Karpas-422 (cell line): ENCODE data around the gene LETM1. TPM values are rescaled to one million over a fixed set of nuclear protein-coding genes. Genes with fewer than 3 reads are reported as not detected.
A peak's percentile ranks its signal among the peaks of the same experiment; 100 is the strongest.

ENCODE experiments used
- DNase-seq: peaks from one replicate; pipeline ENCODE4 v3.0.0-alpha.2; 2015
- H2AFZ ChIP-seq: fragments of 200-600 bp; sonication (generic); 2 replicates; pipeline ENCODE4 v1.6.1; 2014; ENCODE audit warnings: antibody characterized with exemption, low read length, mixed read lengths
- H3K27ac ChIP-seq: fragments of 200-600 bp; sonication (generic); 2 replicates; pipeline ENCODE4 v1.5.1; 2014; ENCODE audit warnings: mild to moderate bottlenecking, low read length, moderate library complexity
- H3K27me3 ChIP-seq: fragments of 200-600 bp; sonication (generic); 2 replicates; pipeline ENCODE4 v1.6.1; 2014; ENCODE audit warnings: low read length, mixed read lengths
- H3K36me3 ChIP-seq: fragments of 200-600 bp; sonication (generic); 2 replicates; pipeline ENCODE4 v1.6.1; 2014; ENCODE audit warnings: low read length, mixed read lengths; ENCODE audit not compliant: insufficient read depth
- H3K4me1 ChIP-seq: fragments of 200-600 bp; sonication (generic); 2 replicates; pipeline ENCODE4 v1.6.1; 2014; ENCODE audit warnings: mild to moderate bottlenecking, low read length, mixed read lengths
- H3K4me2 ChIP-seq: fragments of 200-600 bp; sonication (generic); 2 replicates; pipeline ENCODE4 v1.6.1; 2014; ENCODE audit warnings: low read length, low read depth, mild to moderate bottlenecking; ENCODE audit not compliant: poor library complexity, severe bottlenecking
- H3K4me3 ChIP-seq: fragments of 200-600 bp; sonication (generic); 2 replicates; pipeline ENCODE4 v1.5.1; 2014; ENCODE audit warnings: mild to moderate bottlenecking, antibody characterized with exemption, low read length, mixed read lengths
- H3K79me2 ChIP-seq: fragments of 200-600 bp; sonication (generic); 2 replicates; pipeline ENCODE4 v1.6.1; 2014; ENCODE audit warnings: mild to moderate bottlenecking, low read length, mixed read lengths
- H3K9ac ChIP-seq: fragments of 200-600 bp; sonication (generic); 2 replicates; pipeline ENCODE4 v1.6.0; 2014; ENCODE audit warnings: low read length
- H3K9me2 ChIP-seq: fragments of 200-600 bp; sonication (generic), shearing (Covaris generic); replicated peaks from 2 replicates; pipeline ENCODE4 v1.6.0; 2014; ENCODE audit warnings: mild to moderate bottlenecking, low read length, moderate library complexity; ENCODE audit not compliant: insufficient read depth
- H3K9me3 ChIP-seq: fragments of 300-700, 200-600 bp; sonication (generic); 2 replicates; pipeline ENCODE4 v1.6.1; 2014; ENCODE audit warnings: low read length, mixed read lengths
- H4K20me1 ChIP-seq: fragments of 200-600 bp; sonication (generic); 2 replicates; pipeline ENCODE4 v1.6.1; 2014; ENCODE audit warnings: mild to moderate bottlenecking, antibody characterized with exemption, low read length, low read depth; ENCODE audit not compliant: insufficient read depth
- total RNA-seq: library from RNA; depleted of rRNA; stranded (reverse); fragments of >200 nt; shearing (Covaris generic); gene quantifications from 2 replicates; pipeline ENCODE4 v1.2.3, GENCODE V29; 2014; ENCODE audit warnings: low replicate concordance

LETM1 gene
- total RNA-seq, 1 experiment from 2014 or later = 25.2 TPM

- Histone ChIP-seq H3K9ac (no peak overlapping the region), H3K27ac (no peak overlapping the region), H3K4me2 (no peak overlapping the region), H4K20me1 (peaks cover 9% of the 10 kb centered on the region; the same call in 1 of the 2 replicates), H3K9me3 (no peaks in the 10 kb centered on the region), H3K4me1 (peaks cover 16% of the 10 kb centered on the region), H3K79me2 (no peaks in the 10 kb centered on the region), H3K9me2 (no peaks in the 10 kb centered on the region), H3K4me3 (no peak overlapping the region), H3K36me3 (no peaks in the 10 kb centered on the region), H2AFZ (no peak overlapping the region), H3K27me3 (no peaks in the 10 kb centered on the region)
- no peak for DNase-seq
These were observed 51.1 kb downstream of the LETM1 start for GRCh38 chr4:1804638-1805492.

- no peak overlapping the region for H3K27ac ChIP-seq
- no peak overlapping the region for H3K4me2 ChIP-seq
- peaks cover 16% of the 10 kb centered on the region for H3K4me1 ChIP-seq
- H3K9me2 ChIP-seq = no peaks in the 10 kb centered on the region
- H3K9ac ChIP-seq = no peak overlapping the region
- H2AFZ ChIP-seq = no peak overlapping the region
- no peak for DNase-seq
- H3K9me3 ChIP-seq = no peaks in the 10 kb centered on the region
- H3K79me2 ChIP-seq = no peaks in the 10 kb centered on the region
- no peaks in the 10 kb centered on the region for H3K27me3 ChIP-seq
- no peaks in the 10 kb centered on the region for H3K36me3 ChIP-seq
- 0 out of 2 replicates have a peak, but pooled peaks cover 3% of the 10 kb centered on the region for H4K20me1 ChIP-seq
- H3K4me3 ChIP-seq = no peak overlapping the region
These were observed 52.2 kb downstream of the LETM1 start for GRCh38 chr4:1803523-1804423.

GRCh38 chr4:1802720-1803522, 53.0 kb downstream of the LETM1 start:
- H3K9me2 ChIP-seq = no peaks in the 10 kb centered on the region
- no peaks in the 10 kb centered on the region for H3K79me2 ChIP-seq
- H4K20me1 ChIP-seq = no peaks in the 10 kb centered on the region
- no peak overlapping the region for H3K27ac ChIP-seq
- H3K4me3 ChIP-seq = no peak overlapping the region
- no peak for DNase-seq
- H2AFZ ChIP-seq = no peak overlapping the region
- H3K4me2 ChIP-seq = no peak overlapping the region
- no peaks in the 10 kb centered on the region for H3K36me3 ChIP-seq
- H3K9ac ChIP-seq = no peak overlapping the region
- H3K4me1 ChIP-seq = peaks cover 16% of the 10 kb centered on the region
- no peaks in the 10 kb centered on the region for H3K9me3 ChIP-seq
- H3K27me3 ChIP-seq = no peaks in the 10 kb centered on the region

- H3K9me3 ChIP-seq = no peaks in the 10 kb centered on the region
- H3K27ac ChIP-seq = no peak overlapping the region
- DNase-seq = peak; percentile 75
- peaks cover 12% of the 10 kb centered on the region for H3K4me1 ChIP-seq
- no peak overlapping the region for H3K4me2 ChIP-seq
- H4K20me1 ChIP-seq = no peaks in the 10 kb centered on the region
- H3K9me2 ChIP-seq = no peaks in the 10 kb centered on the region
- H3K27me3 ChIP-seq = no peaks in the 10 kb centered on the region
- no peak overlapping the region for H3K4me3 ChIP-seq
- H3K9ac ChIP-seq = no peak overlapping the region
- H3K79me2 ChIP-seq = no peaks in the 10 kb centered on the region
- H3K36me3 ChIP-seq = no peaks in the 10 kb centered on the region
- no peak overlapping the region for H2AFZ ChIP-seq
These were observed 53.7 kb downstream of the LETM1 start for GRCh38 chr4:1802151-1802715.

- H3K9me3 ChIP-seq = no peaks in the 10 kb centered on the region
- H3K9me2 ChIP-seq = no peaks in the 10 kb centered on the region
- no peaks in the 10 kb centered on the region for H3K27me3 ChIP-seq
- no peak overlapping the region for H3K4me3 ChIP-seq
- no peak for DNase-seq
- no peak overlapping the region for H3K27ac ChIP-seq
- H3K79me2 ChIP-seq = no peaks in the 10 kb centered on the region
- no peaks in the 10 kb centered on the region for H4K20me1 ChIP-seq
- H3K36me3 ChIP-seq = no peaks in the 10 kb centered on the region
- H3K4me1 ChIP-seq = peaks cover 12% of the 10 kb centered on the region; the same call in 1 of the 2 replicates
- H3K4me2 ChIP-seq = no peak overlapping the region
- no peak overlapping the region for H2AFZ ChIP-seq
- H3K9ac ChIP-seq = no peak overlapping the region
These were observed 54.5 kb downstream of the LETM1 start for GRCh38 chr4:1801286-1801958.

GRCh38 chr4:1800805-1801204, 55.2 kb downstream of the LETM1 start:
- Histone ChIP-seq H3K4me2 (no peak overlapping the region), H3K9ac (no peak overlapping the region), H3K27ac (no peak overlapping the region), H3K36me3 (no peaks in the 10 kb centered on the region), H3K9me3 (no peaks in the 10 kb centered on the region), H3K79me2 (no peaks in the 10 kb centered on the region), H3K4me1 (peaks cover 7% of the 10 kb centered on the region; the same call in 1 of the 2 replicates), H3K9me2 (no peaks in the 10 kb centered on the region), H2AFZ (no peak overlapping the region), H3K4me3 (no peak overlapping the region), H4K20me1 (no peaks in the 10 kb centered on the region), H3K27me3 (no peaks in the 10 kb centered on the region)
- DNase-seq = no peak
